GM12878 (cell line): ENCODE results near the gene CSN1S1.
"Not testable (repeated sequence)": the region's sequence is repeated elsewhere in the genome, so short reads cannot be mapped to it uniquely, and the experiment has no call there.

Source experiments
- ASH2L ChIP-seq: fragments of 300-600, 200-600 bp; sonication (generic); IDR thresholded peaks from 2 replicates; pipeline ENCODE4 v1.6.1; 2017; ENCODE audit warnings: low read depth, mild to moderate bottlenecking, borderline replicate concordance
- CHD2 ChIP-seq: IDR thresholded peaks from 2 replicates; pipeline ENCODE4 v1.6.1; 2011; ENCODE audit warnings: low read depth, low read length, improper control_type of control experiment, borderline replicate concordance
- FOS ChIP-seq: IDR thresholded peaks from 3 replicates; pipeline ENCODE4 v1.6.1; 2011; ENCODE audit warnings: borderline replicate concordance; ENCODE audit not compliant: insufficient read length; ENCODE audit errors: extremely low read depth
- TF ChIP-seq, protein P1 (sequence below), 3 experiments: IDR thresholded peaks in 2 of 3; conservative IDR thresholded peaks in 1 of 3; 2 replicates each; pipeline ENCODE4 v1.5.1; 2011; ENCODE audit warnings: low read depth in 3 of 3, low read length in 3 of 3, mild to moderate bottlenecking in 3 of 3, control low read depth in 2 of 3, moderate library complexity in 2 of 3, inconsistent platforms in 1 of 3, mixed read lengths in 1 of 3; ENCODE audit not compliant: control insufficient read depth in 2 of 3, insufficient read depth in 1 of 3; ENCODE audit errors: extremely low read depth in 1 of 3

DNA sequence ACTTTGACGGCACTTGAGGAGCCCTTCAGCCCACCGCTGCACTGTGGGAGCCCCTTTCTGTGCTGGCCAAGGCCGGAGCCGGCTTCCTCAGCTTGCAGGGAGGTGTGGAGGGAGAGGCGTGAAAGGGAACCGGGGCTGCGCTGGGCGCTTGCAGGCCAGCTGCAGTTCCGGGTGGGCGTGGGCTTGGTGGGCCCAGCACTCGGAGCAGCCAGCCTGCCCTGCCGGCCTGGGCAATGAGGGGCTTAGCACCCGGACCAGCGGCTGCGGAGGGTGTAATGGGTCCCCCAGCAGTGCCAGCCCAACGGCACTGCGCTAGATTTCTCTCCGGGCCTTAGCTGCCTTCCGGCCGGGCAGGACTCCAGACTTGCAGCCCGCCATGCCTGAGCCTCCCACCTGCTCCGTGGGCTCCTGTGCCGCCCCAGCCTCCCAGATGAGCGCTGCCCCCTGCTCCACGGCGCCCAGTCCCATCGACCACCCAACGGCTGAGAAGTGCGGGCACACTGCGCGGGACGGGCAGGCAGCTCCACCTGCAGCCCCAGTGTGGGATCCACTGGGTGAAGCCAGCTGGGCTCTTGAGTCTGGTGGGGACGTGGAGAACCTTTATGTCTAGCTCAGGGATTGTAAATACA is 7.0 kb upstream of the CSN1S1 start:
- TF ChIP-seq ASH2L, FOS, CHD2: not testable (repeated sequence)
- TF ChIP-seq, protein P1, sequence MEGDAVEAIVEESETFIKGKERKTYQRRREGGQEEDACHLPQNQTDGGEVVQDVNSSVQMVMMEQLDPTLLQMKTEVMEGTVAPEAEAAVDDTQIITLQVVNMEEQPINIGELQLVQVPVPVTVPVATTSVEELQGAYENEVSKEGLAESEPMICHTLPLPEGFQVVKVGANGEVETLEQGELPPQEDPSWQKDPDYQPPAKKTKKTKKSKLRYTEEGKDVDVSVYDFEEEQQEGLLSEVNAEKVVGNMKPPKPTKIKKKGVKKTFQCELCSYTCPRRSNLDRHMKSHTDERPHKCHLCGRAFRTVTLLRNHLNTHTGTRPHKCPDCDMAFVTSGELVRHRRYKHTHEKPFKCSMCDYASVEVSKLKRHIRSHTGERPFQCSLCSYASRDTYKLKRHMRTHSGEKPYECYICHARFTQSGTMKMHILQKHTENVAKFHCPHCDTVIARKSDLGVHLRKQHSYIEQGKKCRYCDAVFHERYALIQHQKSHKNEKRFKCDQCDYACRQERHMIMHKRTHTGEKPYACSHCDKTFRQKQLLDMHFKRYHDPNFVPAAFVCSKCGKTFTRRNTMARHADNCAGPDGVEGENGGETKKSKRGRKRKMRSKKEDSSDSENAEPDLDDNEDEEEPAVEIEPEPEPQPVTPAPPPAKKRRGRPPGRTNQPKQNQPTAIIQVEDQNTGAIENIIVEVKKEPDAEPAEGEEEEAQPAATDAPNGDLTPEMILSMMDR (IDR thresholded peaks at IDR 0.05 in 2 of 3, conservative IDR thresholded peaks at IDR 0.05 in 1 of 3; ENCODE audit: control insufficient read depth in 2 of 3, extremely low read depth in 1 of 3, insufficient read depth in 1 of 3, low read depth in 3 of 3, low read length in 3 of 3): not testable (repeated sequence)
